Activated CD4-positive, alpha-beta T cell treated with anti-CD3 and anti-CD28 coated beads, Interleukin-2, Interleukin-6, amounts not matched to agents 100 ng/mL and 50 ng/mL, durations not matched to agents 16 hours and 8 hours (primary cell): Measurements from ENCODE around the gene GLT6D1.

Source experiments
- DNase-seq: peaks from one replicate; pipeline ENCODE4 v3.0.0-alpha.2; 2020

GLT6D1 gene

DNA sequence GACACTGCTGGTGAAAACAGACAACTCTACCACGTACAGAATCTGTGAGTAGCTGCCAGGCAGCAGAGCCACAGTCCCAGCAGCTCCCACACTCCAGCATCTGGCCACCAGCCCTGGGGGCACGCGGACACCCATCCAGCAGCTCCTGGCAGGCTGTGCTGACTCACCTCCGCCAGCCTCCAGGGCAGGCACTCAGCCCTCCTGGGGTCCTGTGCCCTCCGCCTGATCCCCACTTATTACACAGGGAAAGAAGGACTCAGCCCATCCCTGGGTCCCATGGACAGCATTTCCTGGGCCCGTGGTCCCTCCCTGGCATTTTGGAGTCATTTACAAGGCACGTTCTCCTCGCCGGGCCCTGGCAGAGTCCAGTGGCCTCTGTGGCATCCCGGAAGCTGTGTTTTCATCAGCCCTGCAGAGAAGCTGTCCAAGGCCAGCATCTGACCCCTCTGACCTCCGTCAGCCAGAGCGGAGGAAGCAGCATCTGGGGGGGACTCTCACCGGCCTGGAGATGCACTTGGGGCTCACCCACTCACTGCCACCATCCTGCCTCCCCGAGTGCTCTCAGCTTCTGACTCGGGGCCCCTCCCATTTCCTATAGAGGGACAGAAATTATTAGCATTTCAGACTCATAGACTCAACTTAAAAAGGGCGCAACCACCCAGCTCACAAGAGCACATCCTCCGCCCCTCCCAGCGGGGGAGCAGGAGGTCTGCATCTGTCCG lies 56.2 kb downstream of the GLT6D1 start:
- DNase-seq, result no peak

- no peak for DNase-seq
Measured at GRCh38 chr9:135582541-135582940, 56.8 kb downstream of the GLT6D1 start.

- DNase-seq, result no peak
Measured at GRCh38 chr9:135581636-135582426, 57.5 kb downstream of the GLT6D1 start.

- DNase-seq, result no peak
Measured at GRCh38 chr9:135580664-135581380, 58.5 kb downstream of the GLT6D1 start.

GRCh38 chr9:135579889-135580660 lies 59.3 kb downstream of the GLT6D1 start:
- no peak for DNase-seq

- no peak for DNase-seq
Measured at GRCh38 chr9:135579356-135579755, 60.0 kb downstream of the GLT6D1 start.

GRCh38 chr9:135577256-135577655 lies 62.1 kb downstream of the GLT6D1 start:
- no peak for DNase-seq

GRCh38 chr9:135575995-135576631 lies 63.2 kb downstream of the GLT6D1 start:
- no peak for DNase-seq

DNA sequence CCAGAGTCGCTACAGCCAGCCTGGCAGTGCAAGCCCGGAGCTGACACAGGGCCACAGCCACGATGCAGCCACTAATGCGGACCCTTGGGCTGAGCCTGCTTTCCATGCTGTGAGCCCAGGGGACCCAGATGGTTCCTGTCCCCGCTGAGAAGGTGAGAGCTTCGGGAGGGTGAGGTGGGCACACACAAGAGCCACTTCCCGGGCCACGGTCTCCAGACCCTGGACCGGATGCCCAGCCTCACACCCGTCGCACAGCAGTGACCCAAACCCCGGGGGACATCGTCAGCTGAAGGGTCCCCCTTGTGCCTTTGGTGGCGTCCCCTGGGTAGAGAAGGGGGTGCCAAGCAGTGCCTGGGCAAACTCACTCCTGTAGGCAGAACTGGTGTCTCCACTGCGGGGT lies 64.4 kb downstream of the GLT6D1 start:
- DNase-seq, result no peak

GRCh38 chr9:135574331-135574730 lies 65.0 kb downstream of the GLT6D1 start:
- DNase-seq, result no peak
